Lower leg skin (tissue), 4 donors: ENCODE measurements around the gene PCBP4. TPM values are rescaled to one million over a fixed set of nuclear protein-coding genes. Genes with fewer than 3 reads are reported as not detected.

Experiments
- DNase-seq, 2 donors: peaks; one replicate each; pipeline ENCODE4 v3.0.0-alpha.2; 2019; ENCODE audit warnings: low spot score in 2 of 2
- H3K4me3 ChIP-seq: fragments of 200-600 bp; sonication (generic); 2 replicates; pipeline ENCODE4 v1.5.1; 2017; ENCODE audit warnings: mild to moderate bottlenecking, low read depth; ENCODE audit not compliant: poor library complexity, severe bottlenecking
- POLR2A ChIP-seq, 2 donors: fragments of 450-650 bp; IDR thresholded peaks; one replicate each; pipeline ENCODE4 v1.6.1; 2016 to 2017; ENCODE audit warnings: antibody characterized with exemption in 2 of 2, mild to moderate bottlenecking in 1 of 2, moderate library complexity in 1 of 2
- WGBS, 2 donors: methylation state at CpG; one replicate each; pipeline ENCODE4 v1.1.5; 2018; 5-methylcytosine and 5-hydroxymethylcytosine counted together
- intact Hi-C: fragments of 100-400 bp; cut with DNase I; formaldehyde crosslinking; loops from one replicate; pipeline ENCODE4 v1.15.0; 2023; ENCODE audit warnings: low total_unique reads
- total RNA-seq, 4 donors: library from RNA; depleted of rRNA; stranded (reverse); fragments of >200 nt; gene quantifications; one replicate each; pipeline ENCODE4 v1.1.0, GENCODE V29; 2016
- TF ChIP-seq, protein P1 (sequence below), 3 donors: fragments of 450-650 bp; IDR thresholded peaks; one replicate each; pipeline ENCODE4 v1.5.1; 2016; ENCODE audit warnings: antibody characterized with exemption in 3 of 3, mild to moderate bottlenecking in 3 of 3, moderate library complexity in 2 of 3

The PCBP4 gene
- total RNA-seq, 4 donors from 2014 or later: 25.5 to 46.7 (median 29.2) TPM

DNA sequence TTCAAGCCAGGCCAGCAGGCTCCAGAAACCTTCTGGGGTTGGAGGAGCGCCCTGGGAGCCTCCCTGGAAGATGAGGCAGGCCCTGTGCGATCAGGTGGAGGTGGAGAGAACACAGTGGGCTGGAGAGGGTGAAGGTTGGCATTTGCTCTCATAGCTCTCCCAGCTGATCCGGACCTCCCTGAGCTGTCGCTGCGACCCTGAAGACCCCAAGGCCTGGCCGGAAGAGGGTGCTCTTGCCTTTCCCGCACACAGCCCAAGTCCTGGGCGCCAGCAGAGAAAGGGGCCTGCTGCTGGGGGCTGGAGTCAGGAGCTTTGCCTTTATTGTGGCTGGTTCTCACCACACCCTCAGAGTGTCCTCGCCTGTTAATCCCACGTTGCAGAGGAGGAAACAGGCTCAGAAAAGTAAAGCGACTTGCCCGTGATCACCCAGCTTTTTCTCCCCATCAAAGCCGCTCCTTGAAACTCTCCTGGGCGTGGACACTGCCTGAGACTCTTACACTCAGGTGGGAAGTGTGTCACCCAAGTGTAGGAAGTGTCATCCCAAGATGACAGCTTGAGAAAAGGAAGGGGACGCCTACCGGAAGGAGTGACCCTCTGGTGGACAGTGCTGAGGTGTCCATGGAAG, 37.0 kb upstream of the PCBP4 start:
- TF ChIP-seq, protein P1, sequence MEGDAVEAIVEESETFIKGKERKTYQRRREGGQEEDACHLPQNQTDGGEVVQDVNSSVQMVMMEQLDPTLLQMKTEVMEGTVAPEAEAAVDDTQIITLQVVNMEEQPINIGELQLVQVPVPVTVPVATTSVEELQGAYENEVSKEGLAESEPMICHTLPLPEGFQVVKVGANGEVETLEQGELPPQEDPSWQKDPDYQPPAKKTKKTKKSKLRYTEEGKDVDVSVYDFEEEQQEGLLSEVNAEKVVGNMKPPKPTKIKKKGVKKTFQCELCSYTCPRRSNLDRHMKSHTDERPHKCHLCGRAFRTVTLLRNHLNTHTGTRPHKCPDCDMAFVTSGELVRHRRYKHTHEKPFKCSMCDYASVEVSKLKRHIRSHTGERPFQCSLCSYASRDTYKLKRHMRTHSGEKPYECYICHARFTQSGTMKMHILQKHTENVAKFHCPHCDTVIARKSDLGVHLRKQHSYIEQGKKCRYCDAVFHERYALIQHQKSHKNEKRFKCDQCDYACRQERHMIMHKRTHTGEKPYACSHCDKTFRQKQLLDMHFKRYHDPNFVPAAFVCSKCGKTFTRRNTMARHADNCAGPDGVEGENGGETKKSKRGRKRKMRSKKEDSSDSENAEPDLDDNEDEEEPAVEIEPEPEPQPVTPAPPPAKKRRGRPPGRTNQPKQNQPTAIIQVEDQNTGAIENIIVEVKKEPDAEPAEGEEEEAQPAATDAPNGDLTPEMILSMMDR (IDR thresholded peaks at IDR 0.05): no peak
- TF ChIP-seq POLR2A (IDR thresholded peaks at IDR 0.05): no peak
- WGBS, 2 donors: 73 to 74% methylated on average over 16 of the region's 16 CpGs
- DNase-seq: no peak
- intact Hi-C loops: loop anchor here (5.0 kb wide), 2 partner anchors 118 to 138 kb away; no protein-coding TSS in a partner anchor
- H3K4me3 ChIP-seq: no peak overlapping the region

DNA sequence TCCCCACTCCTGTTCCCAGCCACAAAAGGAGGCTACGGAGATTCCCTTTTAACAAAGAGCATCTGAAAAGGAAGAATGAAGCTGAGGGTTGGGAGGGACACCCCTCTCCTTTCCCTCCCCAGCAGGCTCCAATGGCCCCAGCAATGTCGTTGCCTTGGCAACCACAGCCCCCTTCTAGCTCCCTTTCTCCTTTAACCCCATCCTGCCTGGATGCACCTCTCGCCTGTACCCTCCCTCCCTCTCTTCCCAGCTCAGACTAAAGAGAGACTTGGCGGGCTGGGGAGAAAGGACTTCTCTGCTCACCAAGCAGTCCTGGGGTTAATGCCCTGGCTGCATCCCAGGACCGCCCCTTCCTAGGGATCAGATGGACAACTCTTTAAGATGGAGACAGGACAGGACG, 35.5 kb upstream of the PCBP4 start:
- no peak overlapping the region for H3K4me3 ChIP-seq
- 76% methylated on average over 6 of the region's 6 CpGs for WGBS, 2 donors
- intact Hi-C loops: loop anchor here (5.0 kb wide), 2 partner anchors 120 to 140 kb away; no protein-coding TSS in a partner anchor
- DNase-seq: no peak
- TF ChIP-seq, protein P1 (IDR thresholded peaks at IDR 0.05): no peak
- no peak for TF ChIP-seq POLR2A (IDR thresholded peaks at IDR 0.05)

DNA sequence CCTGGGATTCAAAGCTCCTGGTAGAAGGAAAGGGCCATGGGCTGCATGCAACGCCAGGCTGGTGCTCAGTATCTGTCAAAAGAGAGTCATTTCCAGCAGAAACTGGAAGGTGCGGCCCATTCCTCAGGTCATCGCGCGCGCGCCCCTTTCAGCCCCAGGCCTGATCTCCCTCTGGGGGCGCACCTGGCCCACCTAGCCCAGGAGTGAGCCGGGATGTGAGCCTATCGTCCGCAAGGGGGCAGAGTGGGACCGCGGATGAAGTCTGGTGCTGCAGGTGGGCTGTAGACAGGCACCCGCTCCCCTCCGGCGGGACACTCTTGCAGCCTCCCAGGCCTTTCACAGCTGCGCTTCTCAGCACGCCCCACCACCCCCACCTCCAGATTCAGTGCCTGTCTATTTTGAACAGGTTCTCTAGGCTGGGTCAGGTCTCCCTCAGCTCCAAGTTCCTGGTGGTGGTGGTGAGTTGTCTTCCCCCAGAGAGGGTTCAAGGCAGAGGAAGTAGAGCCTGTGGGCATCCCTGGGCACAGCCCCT, 34.3 kb upstream of the PCBP4 start:
- no peak for TF ChIP-seq POLR2A (IDR thresholded peaks at IDR 0.05)
- TF ChIP-seq, protein P1 (IDR thresholded peaks at IDR 0.05): peak in 1 of 3 donors; percentile 86
- 2 to 4% methylated on average over 18 of the region's 18 CpGs for WGBS, 2 donors
- intact Hi-C loops: loop anchor here (5.0 kb wide), 2 partner anchors 121 to 141 kb away; no protein-coding TSS in a partner anchor
- peak; percentile 67 to 95 for DNase-seq
- no peak overlapping the region for H3K4me3 ChIP-seq

DNA sequence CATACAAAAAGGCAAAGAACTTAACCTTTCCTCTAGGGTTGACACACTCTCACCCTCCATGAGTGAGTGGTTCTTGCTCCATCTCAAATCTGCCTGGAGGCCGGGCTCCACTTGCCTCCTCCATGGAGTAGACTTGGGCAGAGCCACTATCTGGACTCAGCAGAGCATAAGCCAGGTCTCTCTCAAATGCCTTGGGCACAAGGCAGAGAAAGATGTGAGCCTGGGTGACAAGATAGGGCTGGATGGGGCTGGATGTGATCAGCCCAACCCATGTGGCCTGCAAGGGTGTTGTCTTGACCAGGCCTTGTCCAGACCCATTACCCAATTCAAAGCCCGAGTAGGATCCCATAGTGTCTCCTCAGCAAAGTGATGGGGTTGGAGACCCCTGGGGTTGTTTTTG, 32.6 kb upstream of the PCBP4 start:
- TF ChIP-seq, protein P1 (IDR thresholded peaks at IDR 0.05): no peak
- TF ChIP-seq POLR2A (IDR thresholded peaks at IDR 0.05): no peak
- H3K4me3 ChIP-seq: no peak overlapping the region
- intact Hi-C loops: loop anchor here (5.0 kb wide), 2 partner anchors 122 to 142 kb away; no protein-coding TSS in a partner anchor
- WGBS, 2 donors: 88 to 94% methylated on average over 2 of the region's 2 CpGs
- DNase-seq: no peak

DNA sequence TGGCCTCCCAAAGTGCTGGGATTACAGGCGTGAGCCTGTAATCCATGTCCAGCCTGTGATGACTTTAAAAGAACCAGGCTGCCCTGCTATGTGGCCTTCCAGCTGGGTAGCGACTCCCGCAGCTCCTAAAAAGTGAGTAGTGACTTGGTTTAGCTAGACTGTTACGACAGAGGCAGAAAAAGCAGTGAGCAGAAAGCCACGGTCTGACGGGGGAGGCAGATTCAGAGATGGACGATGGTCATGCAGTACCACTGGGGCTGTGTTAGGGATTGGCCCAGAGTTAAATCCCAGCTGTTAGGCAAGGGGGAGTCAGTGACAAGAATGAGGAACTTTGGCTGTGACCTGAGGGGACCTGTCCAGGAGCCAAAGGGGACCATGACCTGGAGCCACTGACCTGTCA, 31.5 kb upstream of the PCBP4 start:
- TF ChIP-seq POLR2A (IDR thresholded peaks at IDR 0.05): no peak
- TF ChIP-seq, protein P1 (IDR thresholded peaks at IDR 0.05): no peak
- WGBS, 2 donors: 83% methylated on average over 7 of the region's 7 CpGs

More for the DNA sequence above, 31.5 kb upstream of the PCBP4 start:
- intact Hi-C loops: no loop called here
- H3K4me3 ChIP-seq: no peak overlapping the region
- no peak for DNase-seq
